GM21576 (cell line): ENCODE data around the gene ERCC6L.
"Not testable (repeated sequence)": the region's sequence is repeated elsewhere in the genome, so short reads cannot be mapped to it uniquely, and the experiment has no call there.

Source experiments
- ATAC-seq: cut with Tn5 transposase; IDR thresholded peaks from one replicate; pipeline ENCODE4 v1.9.1; 2021; ENCODE audit warnings: mild to moderate bottlenecking, moderate library complexity; ENCODE audit not compliant: unreplicated experiment

Gene ERCC6L

DNA sequence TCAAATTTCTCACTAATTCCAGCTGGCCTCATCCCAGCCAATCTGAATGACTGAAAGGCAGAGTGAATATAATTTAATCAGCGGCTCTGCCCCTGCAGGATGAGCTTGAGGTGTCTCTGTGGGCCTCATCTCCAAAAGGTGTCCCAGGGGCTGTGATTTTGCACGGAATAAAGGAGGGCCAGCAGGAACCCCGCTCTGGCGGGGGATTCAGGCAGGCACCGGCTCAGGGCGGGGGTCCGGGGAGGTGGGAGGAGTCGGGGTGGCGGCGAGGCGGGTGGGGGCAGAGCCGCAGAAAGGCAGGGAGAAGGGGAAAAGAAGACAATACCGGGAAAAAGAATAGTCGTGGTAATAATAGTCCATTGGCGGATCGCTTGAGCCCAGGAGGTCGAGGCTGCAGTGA, 16.0 kb upstream of the ERCC6L start:
- no peak for ATAC-seq

DNA sequence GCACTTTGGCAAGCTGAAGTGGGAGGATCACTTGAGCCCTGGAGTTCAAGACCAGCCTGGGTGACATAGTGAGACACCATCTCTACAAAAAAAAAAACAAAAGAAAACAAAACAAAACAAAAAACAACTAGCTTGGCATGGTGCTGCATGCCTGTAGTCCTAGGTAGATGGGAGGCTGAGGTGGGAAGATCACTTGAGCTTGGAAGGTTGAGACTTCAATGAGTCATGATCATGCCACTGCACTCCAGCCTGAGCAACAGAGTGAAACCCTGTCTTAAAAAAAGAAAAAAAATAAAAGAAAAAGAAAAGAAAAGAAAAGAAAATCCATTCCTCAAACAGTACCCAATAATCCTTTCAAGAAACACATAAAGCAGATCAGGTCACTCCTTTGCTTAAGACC, 14.9 kb upstream of the ERCC6L start:
- no peak for ATAC-seq

DNA sequence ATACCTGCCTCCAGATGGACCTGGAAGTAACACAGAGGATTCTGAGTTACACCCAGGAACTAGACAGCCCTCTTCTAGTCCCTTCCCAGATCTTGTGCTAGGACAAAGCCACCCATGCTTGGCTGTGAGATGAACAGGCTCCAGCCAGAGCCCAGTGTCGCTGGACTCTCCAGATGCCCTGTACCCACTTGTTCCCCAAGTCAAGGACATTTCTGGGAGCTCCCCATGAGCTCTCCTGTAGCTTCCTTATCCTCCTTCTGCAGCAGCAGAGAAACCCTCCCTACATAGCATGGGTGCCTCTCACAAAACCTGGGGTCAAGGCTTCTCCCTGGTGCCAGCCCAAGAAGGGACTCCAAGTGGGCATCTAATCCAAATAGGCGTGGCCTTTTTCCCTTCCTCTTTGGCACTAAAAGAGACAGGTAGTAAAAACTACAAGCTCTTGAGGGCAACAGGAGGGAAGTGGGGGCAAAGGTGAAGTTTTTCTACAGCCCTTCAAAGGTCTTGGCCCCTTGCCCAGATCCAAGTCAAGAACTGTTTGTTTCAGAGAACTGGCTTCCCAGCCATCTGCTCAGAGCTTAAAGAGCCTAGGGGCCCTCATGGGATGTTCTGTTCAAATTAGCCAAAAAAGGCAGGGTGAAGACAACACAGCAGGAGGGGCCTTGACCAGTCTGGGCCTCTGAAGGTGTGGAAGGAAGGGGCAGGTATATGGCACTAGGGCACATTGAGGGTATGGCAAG, 8.5 kb upstream of the ERCC6L start:
- no peak for ATAC-seq

DNA sequence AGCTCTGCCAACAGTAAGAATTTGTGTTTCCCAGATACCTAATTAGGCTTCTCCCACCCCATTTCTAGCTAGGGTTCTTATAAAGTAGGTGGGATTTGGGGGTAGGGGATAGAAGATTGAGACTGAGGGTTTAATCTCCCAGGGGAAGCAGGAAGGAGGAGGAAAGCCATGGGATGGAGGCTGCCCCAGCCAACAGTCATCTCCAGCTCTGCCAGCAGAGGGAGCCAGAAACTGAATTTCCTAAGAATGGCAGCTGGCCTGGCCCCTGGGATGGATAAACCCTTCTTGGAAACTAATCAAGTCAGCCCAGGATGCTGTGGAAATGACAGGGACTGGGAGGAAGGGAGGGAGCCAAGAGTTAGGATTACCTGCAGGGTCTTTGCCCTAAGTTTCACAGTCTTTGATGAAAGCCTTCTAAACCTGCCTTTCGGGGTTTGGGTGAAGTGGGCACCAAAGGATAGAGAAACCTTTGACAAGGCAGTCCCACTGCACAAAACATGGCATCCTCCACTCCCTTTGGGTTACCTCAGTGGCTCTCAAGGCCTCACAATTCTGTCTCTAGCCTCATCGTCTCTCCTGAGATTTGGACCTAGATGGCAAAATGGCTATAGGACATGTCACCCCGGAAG, 6.7 kb upstream of the ERCC6L start:
- ATAC-seq = peak; percentile 73

DNA sequence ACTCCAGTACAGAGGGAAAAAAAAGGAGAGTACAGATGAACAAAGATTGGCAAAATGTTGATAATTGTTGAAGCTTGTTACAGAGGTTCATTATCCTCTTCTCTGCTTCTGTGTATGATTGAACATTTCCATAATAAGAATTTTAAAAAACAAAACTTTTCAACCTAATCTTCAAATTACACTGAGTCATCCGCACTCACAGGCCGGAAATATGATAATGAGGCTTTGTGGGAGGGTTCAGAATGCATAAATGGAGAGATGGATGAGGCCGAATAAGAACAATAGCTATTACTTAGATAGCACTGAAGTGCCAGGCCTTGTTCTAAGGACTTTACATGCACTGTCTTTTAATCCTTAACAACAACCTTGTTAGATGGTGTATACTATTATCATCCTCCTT, 4.6 kb upstream of the ERCC6L start:
- no peak for ATAC-seq

DNA sequence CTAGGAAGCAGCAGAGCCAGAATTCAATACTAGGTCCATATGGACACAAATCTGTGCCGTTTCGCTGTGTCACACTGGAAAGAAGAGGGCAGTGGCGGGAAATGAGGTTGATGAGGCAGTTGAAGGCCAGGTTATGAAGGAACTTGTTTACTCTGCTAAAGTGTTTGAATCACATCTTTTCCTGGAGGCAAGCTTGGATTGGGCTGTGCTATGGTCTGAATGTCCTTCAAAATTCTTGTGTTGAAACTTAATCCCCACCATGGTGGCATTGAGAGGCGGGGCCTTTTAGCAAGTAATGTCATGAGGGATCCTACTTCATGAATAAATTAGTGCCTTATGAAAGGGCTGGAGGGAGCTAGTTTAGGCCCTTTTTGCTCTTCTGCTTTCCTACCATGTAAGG, 2.1 kb upstream of the ERCC6L start:
- no peak for ATAC-seq

DNA sequence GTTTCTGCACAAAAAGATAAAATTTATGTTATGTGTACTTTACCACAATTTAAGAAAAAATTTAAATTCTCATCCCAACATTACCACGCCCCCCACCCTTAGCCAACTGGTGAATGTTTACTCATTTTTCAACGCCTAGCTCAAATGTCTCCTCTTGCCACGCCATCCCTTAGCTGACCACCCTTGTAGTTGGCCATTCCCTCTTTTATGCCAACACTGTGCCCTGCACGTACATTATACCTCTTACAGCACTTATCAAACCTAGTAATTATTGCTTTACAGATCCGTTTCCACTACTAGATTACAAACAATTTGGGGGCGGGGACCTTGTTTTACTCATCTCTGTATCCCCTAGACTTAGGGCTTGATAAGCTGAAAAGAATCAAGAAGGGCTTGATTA, 644 bp downstream of the ERCC6L start:
- no peak for ATAC-seq

DNA sequence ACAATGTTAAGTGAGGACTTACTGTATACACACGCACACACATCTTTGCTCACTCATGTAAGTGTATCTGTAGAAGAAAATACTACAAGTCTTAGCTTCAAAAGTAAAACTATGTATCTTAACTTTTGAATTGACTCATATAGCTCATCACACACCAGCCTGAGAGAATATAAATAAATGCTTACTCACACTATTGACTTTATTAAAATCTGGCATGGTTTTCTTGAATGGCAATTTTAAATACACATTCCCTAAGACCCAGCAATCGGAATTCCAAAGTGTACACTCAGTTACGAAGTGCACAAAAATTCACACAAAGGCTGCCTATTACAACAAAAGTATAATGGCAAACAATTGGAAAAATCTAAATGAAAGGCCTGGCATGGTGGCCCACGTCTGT, 2.0 kb downstream of the ERCC6L start:
- no peak for ATAC-seq

DNA sequence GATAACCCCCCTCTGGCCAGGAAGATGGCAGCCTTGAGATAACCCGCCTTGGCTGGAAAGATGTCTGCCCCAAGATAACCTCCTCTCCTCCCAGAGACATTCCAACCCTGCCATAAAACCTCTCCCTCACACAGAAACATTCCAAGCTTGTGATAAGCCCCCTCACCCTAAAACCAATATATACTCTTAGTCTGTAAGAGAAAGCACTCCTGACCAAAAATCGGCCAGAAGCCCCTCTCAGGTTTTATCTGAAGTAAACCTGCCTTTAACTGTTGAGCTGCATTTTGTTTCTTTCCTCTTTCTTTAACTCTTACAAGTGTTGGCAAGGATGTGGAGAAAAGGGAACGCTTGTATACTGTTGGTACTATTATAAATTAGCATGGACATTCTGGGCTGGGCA, 8.5 kb downstream of the ERCC6L start:
- no peak for ATAC-seq

DNA sequence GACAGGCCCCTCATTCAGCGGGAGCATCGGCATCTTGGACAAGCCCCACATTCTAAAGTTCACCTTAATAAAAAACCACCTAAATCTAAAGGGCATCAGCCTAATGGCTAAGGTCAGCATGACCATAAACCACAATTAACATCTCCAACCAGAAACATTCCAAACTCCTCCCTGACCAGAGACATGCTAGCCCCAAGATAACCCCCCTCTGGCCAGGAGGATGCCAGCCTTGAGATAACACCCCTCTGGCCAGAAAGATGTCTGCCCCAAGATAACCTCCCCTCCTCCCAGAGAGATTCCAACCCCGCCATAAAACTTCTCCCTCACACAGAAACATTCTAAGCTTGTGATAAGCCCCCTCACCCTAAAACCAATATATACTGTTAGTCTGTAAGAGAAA, 18.5 kb downstream of the ERCC6L start:
- not testable (repeated sequence) for ATAC-seq

DNA sequence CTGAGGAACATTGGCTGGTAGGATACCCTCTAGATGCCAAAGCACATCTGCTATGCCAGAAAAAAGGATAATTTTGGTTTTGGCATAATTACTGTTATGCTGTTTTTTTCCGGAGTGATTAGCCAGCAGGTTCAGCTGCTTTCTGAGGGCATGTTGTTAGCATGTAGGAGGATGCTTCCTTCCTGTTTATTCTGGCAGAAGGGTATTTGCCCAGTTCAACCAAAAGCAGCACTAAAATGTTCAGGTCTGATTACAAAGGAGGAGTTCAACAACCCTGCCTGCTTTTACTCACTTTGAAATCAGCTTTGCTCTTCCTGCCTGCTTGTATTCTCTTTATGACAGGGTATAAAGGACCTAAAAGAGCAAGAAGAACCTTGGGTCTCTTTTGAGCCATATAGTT, 21.9 kb downstream of the ERCC6L start:
- no peak for ATAC-seq

DNA sequence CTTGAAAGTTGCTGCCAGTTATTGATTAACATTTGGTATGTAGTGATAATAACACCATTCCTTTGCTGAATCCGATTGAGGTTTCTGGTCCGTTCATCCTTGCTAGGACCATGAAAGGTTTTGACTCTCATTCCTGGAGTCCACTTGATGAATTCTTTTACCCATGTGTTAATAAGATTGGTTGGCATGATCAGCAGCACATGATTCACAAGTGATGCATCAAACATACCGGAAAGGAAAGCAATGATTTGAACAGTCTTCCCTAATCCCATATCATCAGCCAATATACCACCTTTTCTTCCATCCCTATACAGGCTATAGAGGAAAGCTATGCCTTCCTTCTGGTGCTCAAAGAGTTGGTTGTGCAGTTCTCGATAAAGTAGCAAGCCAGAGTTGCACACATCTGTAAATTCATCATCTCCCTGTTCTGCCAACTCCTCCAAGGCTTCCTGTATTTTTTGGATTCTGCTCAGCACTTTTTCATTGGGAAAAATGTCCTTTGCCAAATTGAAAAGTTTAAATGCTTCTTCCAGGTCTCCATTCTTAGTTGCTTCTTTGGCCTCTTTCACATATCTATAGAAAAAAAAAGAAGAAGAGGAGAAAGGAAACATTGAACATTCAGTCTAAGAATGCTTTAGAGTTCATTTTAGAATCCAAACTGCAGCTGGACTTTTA, 30.6 kb downstream of the ERCC6L start:
- no peak for ATAC-seq

DNA sequence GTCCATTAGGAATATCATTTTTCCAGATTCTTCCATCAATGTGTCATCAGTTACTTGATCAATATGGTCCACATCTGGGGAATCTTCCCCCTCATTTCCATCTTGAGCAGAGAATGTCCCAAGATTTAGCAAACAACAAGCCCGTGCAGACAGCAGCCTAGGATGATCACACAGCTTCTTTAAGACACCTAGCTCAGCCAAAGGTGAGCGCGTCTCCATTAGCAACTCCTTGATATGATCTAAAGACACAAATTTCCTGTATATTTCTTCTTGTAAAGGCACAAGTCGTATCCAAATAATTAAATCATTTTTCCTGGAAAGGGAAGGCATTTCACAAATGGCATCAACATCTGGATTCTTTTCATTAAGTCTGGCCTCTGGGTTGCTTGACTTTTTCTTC, 31.5 kb downstream of the ERCC6L start:
- no peak for ATAC-seq

DNA sequence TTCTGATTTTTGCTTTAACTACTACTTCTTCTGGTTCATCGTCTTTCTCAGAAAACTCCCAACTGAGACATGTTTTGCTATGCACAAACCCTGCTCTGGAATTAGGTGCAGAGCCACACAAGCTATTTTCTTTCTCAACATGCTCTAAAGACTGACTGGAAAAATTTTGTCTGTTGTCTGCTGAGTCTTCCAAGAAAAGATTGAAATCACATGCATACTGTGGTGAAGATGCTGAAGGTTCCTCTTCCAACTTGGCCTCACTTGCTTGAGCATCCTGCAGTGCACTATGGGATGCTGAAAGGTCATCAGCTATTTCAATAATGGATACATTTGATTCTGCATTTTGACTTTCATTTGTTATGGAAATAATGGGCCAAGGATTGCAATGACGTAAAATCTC, 33.1 kb downstream of the ERCC6L start:
- no peak for ATAC-seq

DNA sequence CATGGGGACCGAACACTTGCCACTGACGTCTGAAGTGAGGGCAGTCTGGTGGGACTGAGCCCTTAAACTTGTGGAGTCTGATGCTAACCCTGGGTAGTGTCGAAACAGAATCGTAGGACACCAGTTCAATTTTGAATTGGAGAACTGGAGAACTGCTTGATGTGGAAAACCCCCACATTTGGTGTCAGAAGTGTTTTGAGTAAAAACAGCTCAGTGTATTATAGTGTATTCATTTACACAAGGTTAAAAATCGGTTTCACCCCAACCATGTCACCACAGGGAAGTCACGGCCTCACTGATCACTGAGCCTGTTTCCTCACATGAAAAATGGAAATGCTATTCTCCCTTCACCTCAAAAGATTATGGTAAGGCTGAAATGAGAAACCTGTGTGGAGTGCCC, 35.4 kb downstream of the ERCC6L start:
- ATAC-seq = peak; percentile 74

DNA sequence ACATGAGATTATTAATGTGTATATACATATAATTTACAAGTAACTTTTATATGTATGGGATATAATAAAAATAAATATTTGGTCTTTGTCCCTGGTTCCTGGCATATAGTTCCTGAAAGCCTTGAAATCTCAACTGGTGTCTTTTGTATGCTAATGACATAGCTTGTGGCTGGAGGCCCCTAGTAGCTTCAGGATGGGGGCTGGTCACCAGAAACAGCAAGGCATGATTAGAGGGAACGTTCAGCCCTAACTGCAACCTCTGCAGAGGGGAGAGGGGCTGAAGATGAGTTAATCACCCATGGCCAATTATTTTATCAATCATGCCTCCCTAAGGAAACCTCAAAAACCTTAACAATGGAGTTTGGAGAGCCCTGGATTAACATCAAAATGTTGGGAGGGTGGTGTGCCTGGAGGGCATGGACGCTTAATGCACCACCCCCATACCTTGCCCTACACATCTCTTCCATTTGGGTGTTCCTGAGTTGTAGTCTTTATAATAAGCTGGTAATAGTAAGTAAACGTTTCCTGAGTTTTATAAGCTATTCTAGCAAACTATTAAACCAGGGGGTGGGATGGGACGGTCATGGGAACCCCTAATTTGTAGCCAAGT, 35.9 kb downstream of the ERCC6L start:
- ATAC-seq = no peak

DNA sequence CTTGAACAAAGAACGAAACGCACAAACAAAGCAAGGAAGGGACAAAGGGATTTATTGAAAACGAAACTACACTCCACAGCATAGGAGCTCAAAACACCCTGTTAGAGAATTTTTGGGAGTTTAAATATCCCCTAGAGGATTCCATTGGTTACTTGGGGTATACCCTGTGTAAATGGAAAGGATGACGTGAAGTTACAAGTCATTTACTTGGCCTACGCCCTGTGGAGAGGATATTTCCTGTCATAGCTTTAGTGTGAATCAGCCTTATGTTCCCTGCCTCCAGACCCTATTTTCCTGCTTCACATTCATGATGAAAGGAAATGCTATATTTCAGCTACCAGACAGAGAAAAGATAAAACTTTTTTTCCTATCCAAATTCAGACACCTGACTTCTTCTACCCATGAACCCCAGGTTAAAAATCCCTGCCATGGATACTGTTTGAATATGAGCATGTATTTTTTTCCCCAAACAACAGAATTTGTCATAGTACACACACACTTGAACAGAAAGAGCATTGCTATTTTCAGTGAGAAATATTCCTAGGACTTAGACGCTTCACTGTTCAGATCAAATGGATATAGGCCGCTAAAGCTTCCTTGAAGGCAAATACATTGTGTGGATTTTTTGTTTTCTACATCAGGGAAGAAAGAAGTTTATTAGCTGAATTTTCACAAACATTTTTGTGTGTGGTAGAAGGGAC, 36.8 kb downstream of the ERCC6L start:
- no peak for ATAC-seq

DNA sequence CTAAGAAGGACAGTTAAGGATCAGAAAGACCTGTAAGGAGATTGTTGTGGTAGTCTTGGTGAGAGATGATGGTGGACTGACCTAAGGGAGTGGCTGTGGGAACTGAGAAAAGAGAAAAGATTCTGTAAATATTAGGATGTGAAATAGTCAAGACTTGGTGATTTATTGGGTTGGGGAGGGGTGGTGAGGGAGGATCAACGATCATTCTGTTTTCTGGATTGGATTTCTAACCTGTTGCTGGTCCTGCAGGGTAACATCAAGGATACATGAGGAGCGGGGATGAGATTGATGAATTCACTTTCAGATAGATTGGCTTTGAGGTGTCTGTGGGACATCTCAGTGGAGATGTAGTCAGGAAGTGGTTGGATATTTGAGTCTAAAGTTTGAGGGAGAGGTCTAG, 55.9 kb downstream of the ERCC6L start:
- ATAC-seq = no peak

DNA sequence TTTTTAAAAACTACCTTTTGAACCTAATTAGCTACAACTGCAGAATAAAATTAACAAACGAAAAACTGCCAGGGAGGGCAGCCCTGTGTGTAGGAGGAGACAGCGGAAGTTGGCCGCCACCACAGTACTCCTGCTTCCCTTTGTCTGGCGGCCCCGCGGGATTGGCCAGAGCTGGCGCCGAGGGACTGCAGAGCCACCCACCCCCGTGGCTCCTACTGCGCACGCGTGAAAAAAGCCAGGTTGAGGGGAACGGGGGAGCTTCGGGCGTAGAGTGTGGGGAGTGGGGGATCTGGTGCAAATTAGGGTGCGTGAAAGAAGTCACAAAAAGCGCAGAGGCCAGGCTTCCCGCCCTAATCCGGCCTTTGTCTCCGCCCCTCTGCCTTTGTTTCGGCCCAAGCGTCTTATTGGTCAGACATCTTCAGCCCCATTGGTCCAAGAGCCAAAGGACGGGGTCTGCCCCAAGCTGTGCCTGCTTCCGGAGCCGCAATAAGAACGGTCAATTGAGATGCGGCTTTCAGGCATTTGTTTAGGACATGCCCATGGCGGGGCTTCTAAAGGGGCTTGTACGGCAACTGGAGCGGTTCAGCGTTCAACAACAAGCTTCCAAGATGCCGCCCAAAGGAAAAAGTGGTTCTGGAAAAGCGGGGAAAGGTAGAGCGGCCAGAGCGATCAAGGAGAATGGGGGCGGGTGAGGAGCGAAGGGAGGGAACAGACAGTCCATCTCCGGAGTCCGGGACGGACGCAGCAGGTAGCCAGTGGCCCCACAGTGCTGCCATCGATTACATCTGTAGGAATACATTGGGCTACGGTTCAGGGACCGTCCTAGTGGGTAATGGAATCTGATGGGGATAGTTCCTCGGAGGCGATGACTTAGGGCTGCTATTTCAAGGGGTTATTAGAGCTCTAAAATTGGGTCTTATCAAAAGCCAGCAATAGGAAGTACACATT, 57.4 kb downstream of the ERCC6L start, which contains the start of gene PIN4:
PIN4 (plus strand) TSS at position 580 of the 948 bp plus-strand sequence; CDS start at position 609, 29 bp downstream.
- ATAC-seq = peak; percentile 97

DNA sequence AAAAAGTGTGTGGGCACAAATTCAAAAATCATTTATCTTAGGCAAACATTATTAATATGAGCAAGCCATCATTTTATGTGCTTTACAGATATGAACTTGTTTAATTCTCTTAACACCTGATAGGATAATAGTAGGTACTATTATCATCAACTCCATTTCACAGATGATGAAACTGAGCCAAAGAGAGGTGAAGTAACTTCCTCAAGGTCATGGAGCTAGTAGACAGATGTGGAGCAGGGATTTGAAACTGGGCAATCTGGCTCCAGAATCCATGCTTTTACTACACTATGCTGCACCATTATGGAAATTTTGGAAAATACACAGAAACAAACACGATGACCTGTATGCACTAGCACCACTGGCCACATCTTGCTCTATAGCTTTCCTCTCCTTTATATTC, 58.3 kb downstream of the ERCC6L start:
- ATAC-seq = no peak
